Activated B cell treated with CpG ODN at 0.5 μM for 24 hours (primary cell): ENCODE results near the gene MTX2. TPM values are rescaled to one million over a fixed set of nuclear protein-coding genes. Genes with fewer than 3 reads are reported as not detected.

Experiments
- ATAC-seq: fragments of 200-7000 bp; cut with Tn5 transposase; one replicate; pipeline ENCODE4 v1.10.0; 2021; ENCODE audit warnings: low read depth, mild to moderate bottlenecking, moderate library complexity
- CTCF ChIA-PET: fragments of 350-600 bp; sonication (Branson Sonifier 250); formaldehyde crosslinking; loops from one replicate; lab custom pipeline; 2021; ENCODE audit warnings: antibody characterized with exemption; lab: Charles Lee
- POLR2A ChIA-PET: fragments of 350-600 bp; sonication (Branson Sonifier 250); formaldehyde crosslinking; loops from one replicate; lab custom pipeline; 2021; ENCODE audit warnings: antibody characterized with exemption; lab: Charles Lee
- DNase-seq: peaks from one replicate; pipeline ENCODE4 v3.0.0; 2022
- H3K27ac Mint-ChIP-seq: one replicate; pipeline ENCODE4 v1.8.0; 2020; ENCODE audit warnings: mixed read lengths
- H3K27me3 Mint-ChIP-seq: one replicate; pipeline ENCODE4 v1.8.0; 2021; ENCODE audit warnings: mixed read lengths
- H3K36me3 Mint-ChIP-seq: one replicate; pipeline ENCODE4 v1.8.0; 2021; ENCODE audit warnings: low read depth, mixed read lengths
- H3K4me1 Mint-ChIP-seq: one replicate; pipeline ENCODE4 v1.8.0; 2021; ENCODE audit warnings: mixed read lengths
- H3K4me3 Mint-ChIP-seq: one replicate; pipeline ENCODE4 v1.8.0; 2020; ENCODE audit warnings: mild to moderate bottlenecking, mixed read lengths
- H3K9me3 Mint-ChIP-seq: one replicate; pipeline ENCODE4 v1.8.0; 2020; ENCODE audit warnings: mixed read lengths
- CTCF ChIP-seq: fragments of 200-600 bp; IDR thresholded peaks from one replicate; pipeline ENCODE4 v1.8.0; 2022; ENCODE audit warnings: antibody characterized with exemption, mild to moderate bottlenecking
- intact Hi-C: fragments of 100-400 bp; cut with micrococcal nuclease; formaldehyde crosslinking; loops from one replicate; pipeline ENCODE4 v1.15.1; 2024
- total RNA-seq: library from RNA; stranded (reverse); gene quantifications from 2 replicates; pipeline ENCODE4 v1.2.3, GENCODE V29; 2022

MTX2 gene
- total RNA-seq, 1 donor from 2014 or later, result 9.7 TPM

GRCh38 chr2:176330612-176331011 lies 61.4 kb downstream of the MTX2 start:
- H3K4me3 Mint-ChIP-seq, result no peak overlapping the region
- no peaks in the 10 kb centered on the region for H3K9me3 Mint-ChIP-seq
- ChIA-PET CTCF (no interaction called here), POLR2A (no interaction called here)
- no peak for TF ChIP-seq CTCF
- intact Hi-C loops, result no loop called here
- H3K36me3 Mint-ChIP-seq, result peaks cover 34% of the 10 kb centered on the region
- no peak overlapping the region for H3K27ac Mint-ChIP-seq
- DNase-seq (no peak), ATAC-seq (no peak)
- H3K27me3 Mint-ChIP-seq, result no peaks in the 10 kb centered on the region
- no peaks in the 10 kb centered on the region for H3K4me1 Mint-ChIP-seq

DNA sequence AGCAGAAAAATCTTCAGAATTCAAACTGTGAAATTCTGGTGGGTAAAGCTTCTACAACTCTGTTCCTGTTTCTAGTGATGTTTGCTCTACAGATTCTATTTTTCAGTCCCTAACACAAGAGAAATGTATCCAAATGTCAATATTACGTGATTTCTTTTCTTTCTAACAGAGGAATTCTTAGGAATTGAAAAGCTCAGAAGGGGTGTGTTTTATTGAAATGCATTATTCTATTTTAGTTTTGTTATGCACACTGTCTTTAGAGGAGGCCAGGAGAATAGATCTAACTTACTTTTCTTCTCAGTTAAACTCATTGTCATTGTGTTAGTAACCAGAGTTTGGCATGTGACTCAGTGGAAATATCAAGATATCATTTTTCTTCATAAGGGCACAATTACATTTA lies 62.4 kb downstream of the MTX2 start:
- no peaks in the 10 kb centered on the region for H3K4me1 Mint-ChIP-seq
- intact Hi-C loops, result no loop called here
- POLR2A ChIA-PET, result no interaction called here
- TF ChIP-seq CTCF, result no peak
- no peak overlapping the region for H3K27ac Mint-ChIP-seq
- DNase-seq (no peak), ATAC-seq (no peak)
- peaks cover 32% of the 10 kb centered on the region for H3K36me3 Mint-ChIP-seq
- H3K4me3 Mint-ChIP-seq, result no peak overlapping the region
- CTCF ChIA-PET, result no interaction called here
- no peaks in the 10 kb centered on the region for H3K27me3 Mint-ChIP-seq
- H3K9me3 Mint-ChIP-seq, result no peaks in the 10 kb centered on the region

DNA sequence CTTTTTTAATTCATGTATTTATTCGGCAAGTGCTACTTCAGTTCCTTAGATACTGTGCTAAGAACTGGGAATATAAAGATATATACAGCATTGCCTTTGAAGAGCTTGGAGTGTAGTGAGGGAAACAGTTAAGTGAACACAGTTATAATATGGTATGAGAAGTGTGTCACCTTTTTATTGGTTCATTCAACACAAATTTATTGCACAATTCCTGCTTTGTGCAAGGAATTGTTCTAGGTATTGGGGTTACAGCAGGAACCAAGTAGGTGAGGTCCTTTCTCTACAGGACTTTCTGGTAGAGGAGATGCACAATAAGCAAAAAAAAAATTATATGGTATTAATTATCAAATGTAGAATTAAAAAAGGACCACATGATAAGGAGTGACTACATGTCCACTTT lies 65.5 kb downstream of the MTX2 start:
- Mint-ChIP-seq H3K27me3 (no peaks in the 10 kb centered on the region), H3K4me3 (no peak overlapping the region), H3K4me1 (no peaks in the 10 kb centered on the region), H3K36me3 (peaks cover 43% of the 10 kb centered on the region), H3K9me3 (peaks cover 2% of the 10 kb centered on the region), H3K27ac (no peak overlapping the region)
- CTCF ChIA-PET, result no interaction called here
- no peak for ATAC-seq
- no peak for DNase-seq
- POLR2A ChIA-PET, result no interaction called here
- no peak for TF ChIP-seq CTCF
- intact Hi-C loops, result no loop called here

- intact Hi-C loops, result no loop called here
- ChIA-PET POLR2A (no interaction called here), CTCF (no interaction called here)
- Mint-ChIP-seq H3K9me3 (peaks cover 2% of the 10 kb centered on the region), H3K27me3 (no peaks in the 10 kb centered on the region), H3K4me1 (no peaks in the 10 kb centered on the region), H3K36me3 (peaks cover 27% of the 10 kb centered on the region), H3K27ac (no peak overlapping the region), H3K4me3 (no peak overlapping the region)
- DNase-seq (no peak), ATAC-seq (no peak)
- TF ChIP-seq CTCF, result no peak
These were observed 69.2 kb downstream of the MTX2 start for GRCh38 chr2:176338395-176338794.

GRCh38 chr2:176339208-176339607 lies 70.0 kb downstream of the MTX2 start:
- ATAC-seq, result no peak
- ChIA-PET POLR2A (no interaction called here), CTCF (no interaction called here)
- H3K4me3 Mint-ChIP-seq, result no peak overlapping the region
- H3K9me3 Mint-ChIP-seq, result peaks cover 2% of the 10 kb centered on the region
- no peaks in the 10 kb centered on the region for H3K27me3 Mint-ChIP-seq
- DNase-seq, result no peak
- H3K27ac Mint-ChIP-seq, result no peak overlapping the region
- H3K4me1 Mint-ChIP-seq, result no peaks in the 10 kb centered on the region
- TF ChIP-seq CTCF, result no peak
- H3K36me3 Mint-ChIP-seq, result peaks cover 26% of the 10 kb centered on the region
- intact Hi-C loops, result no loop called here
